Left ventricle myocardium inferior (tissue), 1 donor: ENCODE measurements around the gene FAF2. TPM values are rescaled to one million over a fixed set of nuclear protein-coding genes. Genes with fewer than 3 reads are reported as not detected.

Source experiments
- DNase-seq: peaks from one replicate; pipeline ENCODE4 v3.0.0-alpha.2; 2020
- H3K27ac ChIP-seq: fragments of 200-600 bp; replicated peaks from 2 replicates; pipeline ENCODE4 v1.8.0; 2021
- H3K27me3 ChIP-seq: fragments of 200-600 bp; 2 replicates; pipeline ENCODE4 v1.8.0; 2021; ENCODE audit warnings: low read depth
- H3K36me3 ChIP-seq: fragments of 200-600 bp; 2 replicates; pipeline ENCODE4 v1.8.0; 2021
- H3K4me1 ChIP-seq: fragments of 200-600 bp; 2 replicates; pipeline ENCODE4 v1.8.0; 2021
- H3K4me3 ChIP-seq: fragments of 200-600 bp; 2 replicates; pipeline ENCODE4 v1.8.0; 2021; ENCODE audit warnings: mild to moderate bottlenecking, moderate library complexity
- H3K9me3 ChIP-seq: fragments of 200-600 bp; replicated peaks from 2 replicates; pipeline ENCODE4 v1.8.0; 2021
- CTCF ChIP-seq: fragments of 200-600 bp; IDR thresholded peaks from 2 replicates; pipeline ENCODE4 v1.8.0; 2021; ENCODE audit warnings: antibody characterized with exemption, mild to moderate bottlenecking, borderline replicate concordance
- intact Hi-C: fragments of 100-400 bp; cut with micrococcal nuclease; formaldehyde crosslinking; loops from one replicate; pipeline ENCODE4 v1.11.0; 2022
- total RNA-seq: library from RNA; stranded (reverse); fragmentation: NEBNext Ultra II Directional; extraction: Animal tissue kit (Norgen Biotek cat#: 25700); gene quantifications from one replicate; pipeline ENCODE4 v1.2.1, GENCODE V29; 2021
- donor health status: DM: no; HTN: yes; CAD: no; lungs with severe emphysema.

The FAF2 gene
- total RNA-seq, 1 donor from 2014 or later: 13.0 TPM

GRCh38 chr5:176501333-176501732 lies 53.1 kb downstream of the FAF2 start:
- DNase-seq: no peak
- intact Hi-C loops: no loop called here
- no peak for TF ChIP-seq CTCF
- Histone ChIP-seq H3K27me3 (no peaks in the 10 kb centered on the region), H3K4me1 (no peaks in the 10 kb centered on the region), H3K4me3 (no peak overlapping the region), H3K9me3 (no peaks in the 10 kb centered on the region), H3K36me3 (peaks cover 99% of the 10 kb centered on the region), H3K27ac (no peak overlapping the region)

DNA sequence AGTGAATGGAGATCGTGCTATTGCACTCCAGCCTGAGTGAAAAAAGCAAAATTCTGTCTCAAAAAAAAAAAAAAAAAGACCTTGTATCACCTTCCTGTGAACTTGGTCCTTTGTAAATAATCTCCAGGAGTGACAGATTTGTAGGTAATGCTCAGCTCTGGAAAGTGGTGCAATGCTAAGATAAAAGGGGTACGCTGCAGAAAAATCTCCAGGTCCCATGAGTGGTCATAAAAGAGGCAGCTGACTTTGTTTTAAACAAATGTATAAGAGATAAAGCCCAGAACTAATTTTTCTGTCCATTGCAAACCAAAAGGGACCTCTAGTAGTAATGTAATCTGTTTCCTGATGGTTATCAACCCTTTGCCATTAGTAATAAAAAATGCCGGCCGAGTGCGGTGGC lies 55.3 kb downstream of the FAF2 start:
- Histone ChIP-seq H3K36me3 (peaks cover 99% of the 10 kb centered on the region), H3K27me3 (no peaks in the 10 kb centered on the region), H3K9me3 (no peaks in the 10 kb centered on the region), H3K4me1 (no peaks in the 10 kb centered on the region), H3K4me3 (no peak overlapping the region), H3K27ac (no peak overlapping the region)
- intact Hi-C loops: no loop called here
- no peak for DNase-seq
- no peak for TF ChIP-seq CTCF

- Histone ChIP-seq H3K4me1 (no peaks in the 10 kb centered on the region), H3K36me3 (peaks cover 67% of the 10 kb centered on the region), H3K27me3 (no peaks in the 10 kb centered on the region), H3K4me3 (no peak overlapping the region), H3K9me3 (no peaks in the 10 kb centered on the region), H3K27ac (no peak overlapping the region)
- intact Hi-C loops: no loop called here
- no peak for DNase-seq
- TF ChIP-seq CTCF: no peak
These were observed 59.7 kb downstream of the FAF2 start for GRCh38 chr5:176507911-176508310.

GRCh38 chr5:176508603-176509002 lies 60.4 kb downstream of the FAF2 start:
- H3K4me1 ChIP-seq: no peaks in the 10 kb centered on the region
- H3K4me3 ChIP-seq: no peak overlapping the region
- no peak for TF ChIP-seq CTCF
- no peaks in the 10 kb centered on the region for H3K27me3 ChIP-seq
- intact Hi-C loops: no loop called here
- H3K9me3 ChIP-seq: no peaks in the 10 kb centered on the region
- DNase-seq: no peak
- peaks cover 60% of the 10 kb centered on the region for H3K36me3 ChIP-seq
- no peak overlapping the region for H3K27ac ChIP-seq

DNA sequence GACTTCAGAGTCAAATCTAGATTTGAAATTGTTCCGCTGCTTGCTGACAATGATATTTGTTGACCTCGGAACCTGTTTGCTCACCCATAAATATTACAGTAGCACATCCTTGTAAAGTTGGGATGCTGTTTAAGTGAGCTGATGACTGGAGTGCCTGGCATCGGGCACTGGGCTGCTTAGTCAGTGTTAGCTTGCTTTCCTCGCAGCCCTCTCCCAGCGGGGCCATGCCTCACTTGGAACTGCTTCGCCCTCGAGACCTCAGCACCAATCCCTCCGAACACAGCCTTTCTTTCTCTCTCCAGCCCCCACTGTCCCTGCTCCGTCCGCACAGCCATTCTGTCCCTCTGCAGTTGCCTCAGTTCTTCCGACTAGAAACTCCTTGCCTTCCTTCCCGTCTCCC lies 65.6 kb downstream of the FAF2 start:
- no peak for DNase-seq
- H3K4me3 ChIP-seq: no peak overlapping the region
- H3K27ac ChIP-seq: no peak overlapping the region
- no peaks in the 10 kb centered on the region for H3K4me1 ChIP-seq
- intact Hi-C loops: no loop called here
- H3K36me3 ChIP-seq: peaks cover 9% of the 10 kb centered on the region
- no peaks in the 10 kb centered on the region for H3K27me3 ChIP-seq
- no peaks in the 10 kb centered on the region for H3K9me3 ChIP-seq
- no peak for TF ChIP-seq CTCF
